ENCODE results near the gene DUOX2. TPM values are rescaled to one million over a fixed set of nuclear protein-coding genes. Genes with fewer than 3 reads are reported as not detected.
A peak's percentile ranks its signal among the peaks of the same experiment; 100 is the strongest.
"Not testable (repeated sequence)": the region's sequence is repeated elsewhere in the genome, so short reads cannot be mapped to it uniquely, and the experiment has no call there.

The DUOX2 gene
- total RNA-seq, 6 donors from 2014 or later, result 2.7 to 27.2 (median 6.7) TPM

DNA sequence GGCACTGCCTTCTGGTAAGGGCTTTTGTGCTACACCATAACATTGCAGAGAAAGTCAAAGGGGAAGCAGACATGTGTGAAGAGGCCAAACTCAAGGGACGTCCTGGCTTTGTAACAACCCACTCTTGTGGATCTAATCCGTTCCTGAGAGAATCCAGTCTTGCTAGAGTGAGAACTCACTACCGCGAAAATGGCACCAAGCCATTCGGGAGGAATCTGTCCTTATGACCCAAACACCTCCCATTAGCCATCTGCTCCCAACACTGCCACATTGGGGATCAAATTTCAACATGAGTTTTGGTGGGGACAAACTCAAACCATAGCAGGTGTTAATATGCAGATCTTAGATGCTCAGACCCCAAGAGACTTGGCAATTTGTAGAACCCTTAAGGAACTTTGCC, 34.8 kb downstream of the DUOX2 start:
- WGBS, 2 donors, result 64 to 66% methylated on average over 5 of the region's 5 CpGs
- DNase-seq, result not testable (repeated sequence)

DNA sequence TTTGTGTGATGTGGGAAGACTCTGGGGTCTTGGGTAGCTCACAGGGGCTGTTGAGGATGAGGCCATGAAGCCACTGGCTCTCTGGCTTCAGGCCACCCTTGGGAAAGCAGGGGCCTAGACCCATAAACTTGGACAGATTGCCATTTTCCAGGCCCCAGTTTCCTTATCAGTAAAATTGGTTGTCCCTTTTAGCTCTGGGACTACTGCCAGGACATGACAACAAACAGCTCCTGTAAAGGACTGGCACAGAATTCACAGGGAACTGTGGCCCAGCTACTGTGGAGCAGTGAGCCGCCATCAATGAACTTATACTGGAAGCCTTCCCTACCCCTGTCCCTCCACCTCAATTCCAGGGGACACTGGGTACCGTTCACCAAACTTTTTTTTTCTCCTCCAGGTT, 36.6 kb downstream of the DUOX2 start:
- H3K9me3 ChIP-seq; H3K36me3 ChIP-seq; ATAC-seq (ENCODE audit: low FRiP score in 2 of 2); H3K27me3 ChIP-seq; H3K4me3 ChIP-seq; H3K27ac ChIP-seq; DNase-seq; H3K4me1 ChIP-seq: not testable (repeated sequence)
- WGBS, 2 donors, result 67 to 82% methylated on average over 2 of the region's 2 CpGs

More for the DNA sequence above, 34.8 kb downstream of the DUOX2 start:
- H3K4me1 ChIP-seq; ATAC-seq (ENCODE audit: low FRiP score in 2 of 2); H3K27me3 ChIP-seq; H3K9me3 ChIP-seq; H3K36me3 ChIP-seq; H3K27ac ChIP-seq; H3K4me3 ChIP-seq: not testable (repeated sequence)

DNA sequence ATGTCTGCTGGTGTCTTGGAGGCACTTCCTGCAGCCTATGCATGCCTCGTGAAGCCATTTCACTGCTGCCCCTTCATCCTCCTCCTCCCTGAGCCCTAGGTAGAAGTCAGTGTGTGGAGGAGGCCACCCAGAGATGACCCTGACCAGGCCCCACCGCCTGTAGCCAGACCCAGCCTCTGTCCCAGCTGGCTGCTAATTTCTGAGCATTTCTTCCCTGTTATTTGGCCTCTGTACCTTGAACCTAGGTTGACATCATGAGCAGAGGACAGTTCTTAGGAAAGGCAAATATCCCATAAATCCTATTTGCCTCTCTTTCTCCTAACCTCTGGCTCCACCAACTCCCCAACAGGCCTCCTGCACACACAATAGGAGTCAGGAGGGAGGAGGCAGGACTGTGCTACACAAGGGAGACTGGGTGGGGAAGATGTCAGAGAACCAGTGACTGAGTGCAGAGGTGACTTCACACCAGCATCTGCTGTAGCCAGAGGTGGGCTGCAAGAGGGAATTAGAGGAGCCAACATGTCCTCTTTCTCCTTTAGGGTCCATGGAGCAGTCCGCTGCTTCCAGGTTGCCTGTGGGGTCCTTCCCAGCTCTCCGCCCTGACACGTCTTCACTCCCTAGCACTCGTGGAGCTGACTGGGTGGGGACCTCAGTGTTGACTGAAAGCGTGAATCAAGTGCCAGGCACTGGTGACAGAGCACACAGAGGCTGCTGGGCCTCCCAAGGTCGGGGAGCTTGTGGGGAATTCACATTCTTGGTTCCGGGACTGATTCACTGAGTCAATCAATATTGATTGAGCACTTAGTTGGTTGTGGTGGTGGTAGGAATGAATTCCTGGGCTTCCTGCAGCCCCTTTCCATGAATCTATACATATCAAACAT, 38.3 kb downstream of the DUOX2 start:
- H3K9me3 ChIP-seq, result not testable (repeated sequence)

DNA sequence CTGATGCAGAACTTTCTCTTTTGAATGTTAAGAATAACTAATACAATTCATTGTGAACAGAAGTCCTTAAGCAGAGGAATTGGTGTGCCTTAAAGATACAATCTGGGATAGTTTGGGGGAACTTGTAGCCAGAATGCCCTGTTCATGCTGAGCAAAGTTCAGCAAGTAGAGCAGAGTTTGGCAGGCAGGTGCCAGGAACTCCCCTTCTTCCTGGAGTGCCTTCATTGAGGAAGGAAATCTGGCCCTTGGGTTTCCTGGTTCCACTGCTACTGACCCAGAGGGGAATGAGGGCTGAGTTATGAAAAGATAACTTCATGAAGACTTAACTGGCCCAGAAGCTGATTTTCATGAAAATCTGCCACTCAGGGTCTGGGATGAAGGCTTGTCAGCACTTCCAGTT, 40.4 kb downstream of the DUOX2 start:
- ATAC-seq (ENCODE audit: low FRiP score in 2 of 2); DNase-seq; H3K27me3 ChIP-seq; H3K27ac ChIP-seq; H3K36me3 ChIP-seq; H3K9me3 ChIP-seq; H3K4me3 ChIP-seq; H3K4me1 ChIP-seq: not testable (repeated sequence)

More for the DNA sequence above, 38.3 kb downstream of the DUOX2 start:
- H3K27me3 ChIP-seq; H3K27ac ChIP-seq; ATAC-seq (ENCODE audit: low FRiP score in 2 of 2); H3K4me1 ChIP-seq; H3K36me3 ChIP-seq; DNase-seq; H3K4me3 ChIP-seq: not testable (repeated sequence)
- WGBS, 2 donors, result 100% methylated on average over 1 of the region's 9 CpGs; no CpG with 5 or more reads in 1 of the 2 donors

DNA sequence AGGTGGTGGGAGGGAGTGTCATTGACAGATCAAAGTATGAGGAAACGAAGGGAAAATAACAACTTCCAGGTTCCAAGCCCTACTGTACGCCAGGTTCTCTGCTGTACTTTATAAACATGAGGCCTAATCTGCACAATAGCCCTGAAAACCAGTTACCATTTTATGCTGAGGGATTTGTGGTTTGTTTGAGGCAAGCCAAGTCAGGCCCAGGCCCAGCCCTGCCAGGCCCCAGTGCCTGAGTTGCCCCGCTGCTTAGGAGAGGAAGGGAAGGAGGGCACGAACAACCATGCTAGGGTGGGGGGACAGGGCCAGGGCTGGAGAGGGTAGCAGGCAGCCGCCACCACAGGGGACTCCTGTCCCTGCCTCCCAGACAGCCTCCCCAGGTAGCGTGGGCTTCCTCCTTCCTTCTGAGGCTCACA, 44.0 kb downstream of the DUOX2 start:
- not testable (repeated sequence) for H3K4me1 ChIP-seq; H3K27me3 ChIP-seq; H3K9me3 ChIP-seq; H3K4me3 ChIP-seq; DNase-seq; ATAC-seq (ENCODE audit: low FRiP score in 2 of 2); H3K36me3 ChIP-seq; H3K27ac ChIP-seq
- WGBS, 2 donors, result 71 to 72% methylated on average over 3 to 6 of the region's 6 CpGs

DNA sequence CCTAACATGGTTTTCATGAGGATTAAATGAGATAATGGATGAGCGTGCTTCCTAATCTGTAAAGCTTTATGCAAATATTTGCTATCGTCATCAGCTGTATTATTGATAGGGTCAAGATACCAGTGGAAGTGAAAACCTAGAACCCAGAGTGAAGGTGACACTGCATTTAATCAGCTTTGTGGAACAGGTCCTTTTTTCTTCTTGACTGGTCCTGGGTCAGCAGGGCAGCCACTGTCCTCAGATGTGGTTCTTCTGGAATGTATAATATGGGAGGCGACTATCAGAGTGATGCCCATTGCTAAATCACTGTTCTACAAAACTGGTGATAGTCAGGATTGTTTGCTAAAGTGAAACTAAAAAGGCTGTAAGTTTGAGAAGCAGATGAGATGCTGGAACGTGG, 49.6 kb downstream of the DUOX2 start:
- 80 to 84% methylated on average over 4 of the region's 4 CpGs for WGBS, 2 donors
- no peak for ATAC-seq (ENCODE audit: low FRiP score in 2 of 2)
- no peaks in the 10 kb centered on the region for H3K9me3 ChIP-seq
- TF ChIP-seq, protein P1, sequence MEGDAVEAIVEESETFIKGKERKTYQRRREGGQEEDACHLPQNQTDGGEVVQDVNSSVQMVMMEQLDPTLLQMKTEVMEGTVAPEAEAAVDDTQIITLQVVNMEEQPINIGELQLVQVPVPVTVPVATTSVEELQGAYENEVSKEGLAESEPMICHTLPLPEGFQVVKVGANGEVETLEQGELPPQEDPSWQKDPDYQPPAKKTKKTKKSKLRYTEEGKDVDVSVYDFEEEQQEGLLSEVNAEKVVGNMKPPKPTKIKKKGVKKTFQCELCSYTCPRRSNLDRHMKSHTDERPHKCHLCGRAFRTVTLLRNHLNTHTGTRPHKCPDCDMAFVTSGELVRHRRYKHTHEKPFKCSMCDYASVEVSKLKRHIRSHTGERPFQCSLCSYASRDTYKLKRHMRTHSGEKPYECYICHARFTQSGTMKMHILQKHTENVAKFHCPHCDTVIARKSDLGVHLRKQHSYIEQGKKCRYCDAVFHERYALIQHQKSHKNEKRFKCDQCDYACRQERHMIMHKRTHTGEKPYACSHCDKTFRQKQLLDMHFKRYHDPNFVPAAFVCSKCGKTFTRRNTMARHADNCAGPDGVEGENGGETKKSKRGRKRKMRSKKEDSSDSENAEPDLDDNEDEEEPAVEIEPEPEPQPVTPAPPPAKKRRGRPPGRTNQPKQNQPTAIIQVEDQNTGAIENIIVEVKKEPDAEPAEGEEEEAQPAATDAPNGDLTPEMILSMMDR (IDR thresholded peaks at IDR 0.05), result no peak
- no peak for TF ChIP-seq POLR2A (IDR thresholded peaks at IDR 0.05)
- H3K4me3 ChIP-seq, result no peak overlapping the region
- peaks cover 0 to 3% (median 0%) of the 10 kb centered on the region in 4 donors for H3K4me1 ChIP-seq
- H3K27me3 ChIP-seq, result no peaks in the 10 kb centered on the region
- no peak for DNase-seq
- no peak overlapping the region for H3K27ac ChIP-seq
- H3K36me3 ChIP-seq, result peaks cover 0 to 3% (median 0%) of the 10 kb centered on the region in 4 donors

DNA sequence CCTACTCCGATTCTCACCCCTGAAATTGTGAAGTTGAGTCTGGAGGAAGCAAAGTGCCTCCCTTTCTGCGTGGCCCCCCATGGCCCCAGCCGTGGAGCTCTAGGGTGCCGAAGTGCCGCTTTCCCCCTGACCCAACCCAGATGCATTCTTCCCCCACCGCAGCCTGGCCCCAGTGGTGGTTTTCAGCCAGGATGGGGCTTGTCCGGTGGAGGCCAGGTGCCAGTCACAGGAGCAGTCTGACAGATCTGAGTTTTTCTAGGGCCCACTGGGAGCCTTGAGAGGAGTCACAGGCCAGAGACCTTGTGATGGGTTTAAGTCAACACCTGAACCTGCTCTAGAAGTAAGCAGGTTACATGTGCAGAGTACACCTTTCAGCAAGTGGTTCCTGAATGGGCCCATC, 51.7 kb downstream of the DUOX2 start:
- H3K27ac ChIP-seq; ATAC-seq (ENCODE audit: low FRiP score in 2 of 2); H3K9me3 ChIP-seq; H3K4me1 ChIP-seq; H3K27me3 ChIP-seq; H3K36me3 ChIP-seq; H3K4me3 ChIP-seq: not testable (repeated sequence)
- DNase-seq, result peak in 1 of 2 donors; percentile 11
- WGBS, 2 donors, result 96% methylated on average over 7 of the region's 7 CpGs; no CpG with 5 or more reads in 1 of the 2 donors

DNA sequence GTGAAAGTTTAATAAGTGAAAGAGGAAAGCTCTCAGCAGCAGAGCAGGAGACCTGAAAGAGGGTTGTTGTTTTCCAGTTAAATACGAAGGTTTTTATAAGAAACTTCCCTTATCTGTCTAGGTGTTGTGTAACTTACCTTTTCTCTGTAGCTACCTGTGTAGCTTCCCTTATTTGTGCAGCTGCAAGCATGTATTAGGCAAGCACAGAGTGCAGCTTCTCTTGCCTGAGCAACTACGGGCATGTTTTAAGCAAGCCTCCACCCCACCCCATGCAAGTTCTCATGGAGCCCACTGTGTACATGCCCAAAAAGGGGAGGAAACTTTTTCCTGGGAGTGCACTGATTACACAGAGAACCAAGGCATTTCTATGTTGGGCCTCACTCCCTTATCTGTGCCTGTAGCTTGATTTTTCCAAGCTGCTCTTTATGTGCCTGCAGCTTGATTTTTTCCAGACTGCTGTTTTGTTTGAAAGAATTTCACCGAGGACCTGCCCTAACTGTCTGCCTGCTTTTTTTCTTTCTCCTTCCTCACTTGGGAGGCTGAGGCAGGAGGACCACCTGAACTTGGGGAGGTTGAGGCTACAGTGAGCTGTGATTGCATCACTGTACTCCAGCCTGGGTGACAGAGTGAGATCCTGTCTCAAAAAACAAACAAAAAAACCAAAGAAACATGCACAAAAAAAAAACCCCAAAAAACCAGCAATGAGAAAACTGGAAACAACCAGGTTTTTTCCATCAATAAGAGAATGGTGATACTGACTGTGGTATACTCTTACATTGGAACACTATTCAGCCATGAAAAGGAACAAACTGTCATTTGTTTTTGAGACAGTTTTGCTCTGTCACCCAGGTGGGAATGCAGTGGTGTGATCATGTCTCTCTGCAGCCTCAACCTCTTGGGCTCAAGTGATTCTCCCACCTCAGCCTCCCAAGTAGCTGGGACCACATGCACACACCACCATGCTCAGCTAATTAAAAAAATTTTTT, 55.0 kb downstream of the DUOX2 start:
- H3K27ac ChIP-seq, result peak overlapping the region in 1 of 4 donors; percentile 36
- not testable (repeated sequence) for DNase-seq; H3K4me1 ChIP-seq; H3K36me3 ChIP-seq; H3K27me3 ChIP-seq; ATAC-seq (ENCODE audit: low FRiP score in 2 of 2); H3K9me3 ChIP-seq; H3K4me3 ChIP-seq
- 85 to 89% methylated on average over 3 of the region's 3 CpGs for WGBS, 2 donors

DNA sequence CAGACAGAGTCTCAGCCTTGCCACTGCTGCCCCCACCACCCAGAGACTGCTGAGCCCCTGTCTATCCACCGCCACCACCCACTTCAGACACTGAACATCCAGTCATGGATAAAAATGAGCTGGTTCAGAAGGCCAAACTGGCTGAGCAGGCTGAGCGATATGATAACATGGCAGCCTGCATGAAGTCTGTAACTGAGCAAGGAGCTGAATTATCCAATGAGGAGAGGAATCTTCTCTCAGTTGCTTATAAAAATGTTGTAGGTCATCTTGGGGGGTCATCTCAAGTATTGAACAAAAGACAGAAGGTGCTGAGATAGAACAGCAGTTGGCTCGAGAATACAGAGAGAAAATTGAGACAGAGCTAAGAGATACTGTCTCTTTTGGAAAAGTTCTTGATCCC, 61.3 kb downstream of the DUOX2 start:
- H3K4me3 ChIP-seq; H3K9me3 ChIP-seq; H3K36me3 ChIP-seq; DNase-seq; ATAC-seq (ENCODE audit: low FRiP score in 2 of 2); H3K27me3 ChIP-seq; H3K4me1 ChIP-seq; H3K27ac ChIP-seq: not testable (repeated sequence)
- 95 to 96% methylated on average over 3 of the region's 3 CpGs for WGBS, 2 donors

Data from upper lobe of left lung (tissue), 6 donors.